ENCODE measurements around the gene TIGD3. TPM values are rescaled to one million over a fixed set of nuclear protein-coding genes. Genes with fewer than 3 reads are reported as not detected.

Gene TIGD3
- total and polyA plus RNA-seq, 10 of the 15 experiments (the other 5 are each of a cell fraction or from before 2014, with no cell fraction given), result 0.13 to 1.4 (median 0.57) TPM

GRCh38 chr11:65320386-65321075, 34.0 kb upstream of the TIGD3 start (continued):
- no peak for TF ChIP-seq E2F8 (IDR thresholded peaks at IDR 0.05; ENCODE audit: low read depth, partially characterized antibody)
- TF ChIP-seq TCF12 (IDR thresholded peaks at IDR 0.05; ENCODE audit: low read depth, low read length), result no peak
- no peak for TF ChIP-seq STAT1 (conservative IDR thresholded peaks at IDR 0.05)
- no peak for TF ChIP-seq NR2C1 (IDR thresholded peaks at IDR 0.05)
- no peak for TF ChIP-seq TBL1XR1 (IDR thresholded peaks at IDR 0.05; ENCODE audit: low read depth, low read length)
- no peak for TF ChIP-seq POLR2A (IDR thresholded peaks at IDR 0.05; ENCODE audit: low read depth, low read length)

- FAIRE-seq (no peak), DNase-seq (ENCODE audit: low read depth, low spot score) (no peak), ATAC-seq (no peak)
- RAD21 ChIA-PET (ENCODE audit: unreplicated experiment), result interaction anchor here (1.9 kb wide), 1 partner anchor 46 kb away, joined by 11 read pairs; no protein-coding TSS in a partner anchor
- no peak overlapping the region for H3K4me2 ChIP-seq (ENCODE audit: control insufficient read depth, insufficient read depth)
- CTCF ChIA-PET, result interaction anchor here (1.1 to 15.4 kb wide), 2 partner anchors 11 to 47 kb away, joined by 3 to 261 read pairs; partner anchors contain the start of gene DPF2
- no peak overlapping the region for H2AFZ ChIP-seq (ENCODE audit: control insufficient read depth, low read depth, low read length)
- 70% methylated on average over 15 of the region's 15 CpGs for WGBS (ENCODE audit: insufficient coverage, insufficient replicate concordance, low lambda C conversion rate, missing lambda C conversion rate)
- no peak overlapping the region for H3K27ac ChIP-seq (ENCODE audit: control insufficient read depth, insufficient read depth)
- H3K36me3 ChIP-seq (ENCODE audit: control insufficient read depth in 2 of 2, insufficient read depth in 2 of 2, low read length in 1 of 2), result no peaks in the 10 kb centered on the region
- in situ Hi-C loops (cut with MboI), result no loop called here
- BruUV-seq (replicated peaks), result no TSS peak
- H3K27me3 ChIP-seq (replicated peaks in 1 of 2; ENCODE audit: control insufficient read depth in 2 of 2, insufficient read depth in 2 of 2, low read length in 1 of 2), result no peaks in the 10 kb centered on the region
- SMC1A ChIA-PET (ENCODE audit: uncharacterized antibody, unreplicated experiment), result no interaction called here
- no peaks in the 10 kb centered on the region for H4K20me1 ChIP-seq (ENCODE audit: control insufficient read depth, insufficient read depth)
- no peaks in the 10 kb centered on the region for H3K79me2 ChIP-seq (ENCODE audit: control insufficient read depth, insufficient read depth, low read length)
- H3K4me3 ChIP-seq, result no peak overlapping the region
- no peaks in the 10 kb centered on the region for H3K4me1 ChIP-seq (ENCODE audit: control insufficient read depth, insufficient read depth, low read length)
- TF ChIP-seq MTA3 (IDR thresholded peaks at IDR 0.05; ENCODE audit: borderline replicate concordance, low read length) (no peak), RFX5 (IDR thresholded peaks at IDR 0.05; ENCODE audit: low read depth, low read length) (no peak), MLLT1 (IDR thresholded peaks at IDR 0.05) (no peak), IRF3 (IDR thresholded peaks at IDR 0.05) (no peak), MEF2B (IDR thresholded peaks at IDR 0.05; ENCODE audit: partially characterized antibody, poor library complexity, severe bottlenecking) (no peak), POLR2AphosphoS2 (IDR thresholded peaks at IDR 0.05; ENCODE audit: low read depth, low read length) (no peak), ATF3 (IDR thresholded peaks at IDR 0.05; ENCODE audit: borderline replicate concordance, extremely low read depth, low read depth, low read length) (no peak), HDGF (IDR thresholded peaks at IDR 0.05) (no peak)
- POLR2A ChIA-PET, result interaction anchor here (0.5 kb wide), 1 partner anchor 35 kb away, joined by 5 read pairs; no protein-coding TSS in a partner anchor
- no peaks in the 10 kb centered on the region for H3K9me3 ChIP-seq (replicated peaks; ENCODE audit: control insufficient read depth, insufficient read depth, low read length)
- H3K9ac ChIP-seq (ENCODE audit: control insufficient read depth, insufficient read depth, low read length), result no peak overlapping the region
- intact Hi-C loops (cut with micrococcal nuclease; ENCODE audit: unreplicated experiment), result no loop called here
Observed at GRCh38 chr11:65321076-65321475, 33.5 kb upstream of the TIGD3 start.
